ENCODE results near the gene KRTAP19-6. TPM values are rescaled to one million over a fixed set of nuclear protein-coding genes. Genes with fewer than 3 reads are reported as not detected.
A peak's percentile ranks its signal among the peaks of the same experiment; 100 is the strongest.

The KRTAP19-6 gene, protein sequence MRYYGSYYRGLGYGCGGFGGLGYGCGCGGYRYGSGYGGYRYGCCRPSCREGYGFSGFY
- not detected for polyA plus RNA-seq (2013, experiment 1 of 2)
- not detected for polyA plus RNA-seq (2013, experiment 2 of 2)

DNA sequence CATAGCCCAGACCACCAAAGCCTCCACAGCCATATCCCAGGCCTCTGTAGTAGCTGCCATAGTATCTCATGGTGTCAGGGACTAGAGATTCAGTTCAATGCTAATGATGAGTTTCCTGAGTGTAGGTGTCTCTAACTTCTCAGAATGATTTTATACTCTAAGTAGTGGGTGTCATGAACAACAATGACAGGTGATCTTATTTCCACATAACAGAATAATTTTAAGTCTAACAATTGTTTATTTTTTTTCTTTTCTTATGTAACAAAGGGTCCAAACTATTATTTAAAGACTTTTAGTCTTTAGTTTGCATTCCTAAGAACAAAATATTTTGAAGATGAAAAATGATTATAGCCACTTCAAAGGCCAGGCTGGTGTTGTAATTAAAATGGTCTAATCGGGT, at the start of gene KRTAP19-6:
KRTAP19-6 (minus strand) TSS at position 101 of the 400 bp plus-strand sequence; CDS start at position 70, 31 bp downstream.
- H2AFZ ChIP-seq (ENCODE audit: low read length), result no peak within 1 kb of the TSS
- H3K36me3 ChIP-seq (replicated peaks in 1 of 2; ENCODE audit: control insufficient read depth in 2 of 2, insufficient read depth in 2 of 2, low read length in 2 of 2), result no peaks in the 10 kb centered on the region
- H3K14ac ChIP-seq (ENCODE audit: low read length), result no peak within 1 kb of the TSS
- H2AK5ac ChIP-seq (ENCODE audit: low read depth, low read length), result no peak within 1 kb of the TSS
- H3K9me3 ChIP-seq (replicated peaks in 1 of 2; ENCODE audit: control insufficient read depth in 2 of 2, insufficient read depth in 1 of 2, low read depth in 1 of 2, low read length in 2 of 2), result no peaks in the 10 kb centered on the region
- no peak within 1 kb of the TSS for H3K4me2 ChIP-seq (ENCODE audit: insufficient read depth, low read length, poor library complexity, severe bottlenecking)
- no peak within 1 kb of the TSS for H2BK15ac ChIP-seq (ENCODE audit: low read length)
- H2BK12ac ChIP-seq (ENCODE audit: low read length), result no peak within 1 kb of the TSS
- no peak within 1 kb of the TSS for H3K4ac ChIP-seq (ENCODE audit: low read length)
- no CpG with 5 or more reads among the region's 1 CpG for whole genome bisulfite sequencing, 2 donors (ENCODE audit: extremely low coverage in 2 of 2, insufficient read length in 2 of 2, insufficient replicate concordance in 1 of 2)
- H3K27me3 ChIP-seq (ENCODE audit: control insufficient read depth in 3 of 3, insufficient read depth in 3 of 3, low read depth in 1 of 3, low read length in 3 of 3), result no peaks in the 10 kb centered on the region
- no peaks in the 10 kb centered on the region for H3K79me1 ChIP-seq (ENCODE audit: low read depth, low read length)
- H4K8ac ChIP-seq (ENCODE audit: low read depth, low read length), result no peak within 1 kb of the TSS
- no peak within 1 kb of the TSS for H3K27ac ChIP-seq (replicated peaks; ENCODE audit: low read length)
- no peak within 1 kb of the TSS for H3K23ac ChIP-seq (ENCODE audit: low read depth, low read length, poor library complexity)
- no peak within 1 kb of the TSS for H3K18ac ChIP-seq (ENCODE audit: low read length)
- no peak within 1 kb of the TSS for H3K9ac ChIP-seq (ENCODE audit: low read depth, low read length, poor library complexity)
- no peak for DNase-seq (ENCODE audit: low spot score)
- H2BK120ac ChIP-seq (ENCODE audit: low read depth, low read length), result no peak within 1 kb of the TSS
- no peak within 1 kb of the TSS for H3K4me3 ChIP-seq (ENCODE audit: low read length in 2 of 2)
- H2BK5ac ChIP-seq (ENCODE audit: low read length), result no peak within 1 kb of the TSS
- H4K91ac ChIP-seq (ENCODE audit: low read depth, low read length, poor library complexity), result no peak within 1 kb of the TSS
- H3K4me1 ChIP-seq (ENCODE audit: control insufficient read depth in 2 of 2, insufficient read depth in 1 of 2, low read depth in 1 of 2, low read length in 2 of 2), result no peaks in the 10 kb centered on the region

DNA sequence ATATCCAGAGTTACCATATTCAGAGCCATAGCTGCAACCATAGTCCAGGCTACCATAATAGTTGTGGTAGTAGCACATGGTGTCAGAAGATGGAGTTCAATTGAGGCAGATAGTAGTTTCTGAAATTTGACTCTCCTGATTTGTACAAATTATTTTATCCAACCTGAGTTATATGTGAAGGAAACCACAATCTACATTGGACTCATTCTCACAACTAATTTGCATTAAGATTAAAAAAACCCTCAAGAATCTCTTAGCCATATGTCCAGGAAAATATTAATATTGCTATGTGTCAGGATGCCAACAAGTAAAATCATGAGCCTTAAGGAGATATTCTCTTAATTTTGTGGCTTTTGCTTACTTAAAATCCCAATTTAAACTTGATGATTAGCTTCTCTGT, 48.6 kb upstream of the KRTAP19-6 start, which contains the start of gene KRTAP22-2:
KRTAP22-2 (minus strand) TSS at position 101 of the 400 bp plus-strand sequence.
- Histone ChIP-seq H3K27ac (replicated peaks; ENCODE audit: low read length) (no peak within 1 kb of the TSS), H2AFZ (ENCODE audit: low read length) (no peak within 1 kb of the TSS), H3K27me3 (ENCODE audit: control insufficient read depth in 3 of 3, insufficient read depth in 3 of 3, low read depth in 1 of 3, low read length in 3 of 3) (no peaks in the 10 kb centered on the region), H3K9me3 (replicated peaks in 1 of 2; ENCODE audit: control insufficient read depth in 2 of 2, insufficient read depth in 1 of 2, low read depth in 1 of 2, low read length in 2 of 2) (no peaks in the 10 kb centered on the region), H2BK120ac (ENCODE audit: low read depth, low read length) (no peak within 1 kb of the TSS), H4K8ac (ENCODE audit: low read depth, low read length) (no peak within 1 kb of the TSS), H3K36me3 (replicated peaks in 1 of 2; ENCODE audit: control insufficient read depth in 2 of 2, insufficient read depth in 2 of 2, low read length in 2 of 2) (no peaks in the 10 kb centered on the region), H2BK15ac (ENCODE audit: low read length) (no peak within 1 kb of the TSS), H2BK12ac (ENCODE audit: low read length) (no peak within 1 kb of the TSS), H3K4ac (ENCODE audit: low read length) (no peak within 1 kb of the TSS), H3K9ac (ENCODE audit: low read depth, low read length, poor library complexity) (no peak within 1 kb of the TSS), H3K18ac (ENCODE audit: low read length) (no peak within 1 kb of the TSS), H3K79me1 (ENCODE audit: low read depth, low read length) (no peaks in the 10 kb centered on the region), H4K91ac (ENCODE audit: low read depth, low read length, poor library complexity) (no peak within 1 kb of the TSS), H3K4me1 (ENCODE audit: control insufficient read depth in 2 of 2, insufficient read depth in 1 of 2, low read depth in 1 of 2, low read length in 2 of 2) (no peaks in the 10 kb centered on the region), H3K14ac (ENCODE audit: low read length) (no peak within 1 kb of the TSS), H3K4me3 (ENCODE audit: low read length in 2 of 2) (no peak within 1 kb of the TSS), H3K23ac (ENCODE audit: low read depth, low read length, poor library complexity) (no peak within 1 kb of the TSS), H3K4me2 (ENCODE audit: insufficient read depth, low read length, poor library complexity, severe bottlenecking) (no peak within 1 kb of the TSS), H2BK5ac (ENCODE audit: low read length) (no peak within 1 kb of the TSS), H2AK5ac (ENCODE audit: low read depth, low read length) (no peak within 1 kb of the TSS)
- DNase-seq (ENCODE audit: low spot score), result no peak

DNA sequence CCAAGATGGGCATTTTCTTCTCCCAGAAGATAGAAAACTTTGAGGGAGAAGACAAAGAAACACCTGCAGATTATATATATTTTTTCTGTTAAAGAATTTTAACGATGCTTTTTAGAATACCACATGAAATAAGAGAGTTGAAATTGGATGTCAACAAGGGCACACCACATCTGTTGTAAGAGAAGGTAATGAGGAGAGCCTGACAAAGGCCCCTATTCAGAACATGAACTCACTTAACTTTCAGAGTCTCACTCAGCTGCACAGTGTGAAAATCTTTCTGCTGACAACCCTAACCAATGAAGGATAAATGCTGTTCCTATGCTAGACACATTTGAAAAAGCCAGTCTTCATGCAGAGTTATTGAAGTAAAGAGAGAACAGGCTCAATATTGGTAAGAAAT, 41.2 kb upstream of the KRTAP19-6 start:
- Histone ChIP-seq H3K36me3 (replicated peaks in 1 of 2; ENCODE audit: control insufficient read depth in 2 of 2, insufficient read depth in 2 of 2, low read length in 2 of 2) (no peaks in the 10 kb centered on the region), H2BK5ac (ENCODE audit: low read length) (no peak overlapping the region), H3K4me1 (ENCODE audit: control insufficient read depth in 2 of 2, insufficient read depth in 1 of 2, low read depth in 1 of 2, low read length in 2 of 2) (peaks cover 0 to 13% of the 10 kb centered on the region in 2 donors), H2AFZ (ENCODE audit: low read length) (no peak overlapping the region), H3K14ac (ENCODE audit: low read length) (no peak overlapping the region), H3K18ac (ENCODE audit: low read length) (no peak overlapping the region), H2AK5ac (ENCODE audit: low read depth, low read length) (no peak overlapping the region), H3K9me3 (replicated peaks in 1 of 2; ENCODE audit: control insufficient read depth in 2 of 2, insufficient read depth in 1 of 2, low read depth in 1 of 2, low read length in 2 of 2) (no peaks in the 10 kb centered on the region), H4K91ac (ENCODE audit: low read depth, low read length, poor library complexity) (no peak overlapping the region), H3K4me3 (ENCODE audit: low read length in 2 of 2) (no peak overlapping the region), H3K79me1 (ENCODE audit: low read depth, low read length) (no peaks in the 10 kb centered on the region), H2BK12ac (ENCODE audit: low read length) (no peak overlapping the region), H2BK15ac (ENCODE audit: low read length) (no peak overlapping the region), H2BK120ac (ENCODE audit: low read depth, low read length) (no peak overlapping the region), H3K23ac (ENCODE audit: low read depth, low read length, poor library complexity) (no peak overlapping the region), H3K4me2 (ENCODE audit: insufficient read depth, low read length, poor library complexity, severe bottlenecking) (no peak overlapping the region), H3K27me3 (ENCODE audit: control insufficient read depth in 3 of 3, insufficient read depth in 3 of 3, low read depth in 1 of 3, low read length in 3 of 3) (no peaks in the 10 kb centered on the region), H4K8ac (ENCODE audit: low read depth, low read length) (no peak overlapping the region), H3K9ac (ENCODE audit: low read depth, low read length, poor library complexity) (no peak overlapping the region), H3K27ac (replicated peaks; ENCODE audit: low read length) (no peak overlapping the region), H3K4ac (ENCODE audit: low read length) (no peak overlapping the region)
- no CpG with 5 or more reads among the region's 1 CpG for WGBS, 2 donors (ENCODE audit: extremely low coverage in 2 of 2, insufficient read length in 2 of 2, insufficient replicate concordance in 1 of 2)
- peak; percentile 45 for DNase-seq (ENCODE audit: low spot score)

DNA sequence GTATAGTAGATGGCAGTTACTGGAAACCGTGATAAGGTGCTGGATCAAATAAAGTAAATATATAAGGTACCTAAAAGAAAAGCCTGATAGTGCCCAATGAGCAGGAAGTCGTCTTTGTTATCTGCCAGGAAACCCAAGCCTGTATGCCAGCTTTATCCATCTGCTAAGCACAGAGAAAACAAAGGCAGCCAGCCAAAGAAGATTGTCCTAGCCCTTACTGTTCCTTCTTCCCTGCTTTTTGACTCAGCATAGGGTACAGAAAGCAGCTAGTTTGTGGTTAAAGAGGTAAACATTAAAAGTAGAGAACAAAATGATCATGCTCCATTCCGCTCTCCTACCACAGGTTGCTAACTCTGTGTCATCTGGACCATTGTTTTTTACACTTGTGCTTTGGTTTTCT, 38.5 kb upstream of the KRTAP19-6 start:
- Histone ChIP-seq H2BK5ac (ENCODE audit: low read length) (no peak overlapping the region), H2AK5ac (ENCODE audit: low read depth, low read length) (no peak overlapping the region), H3K4me2 (ENCODE audit: insufficient read depth, low read length, poor library complexity, severe bottlenecking) (no peak overlapping the region), H2BK15ac (ENCODE audit: low read length) (no peak overlapping the region), H4K8ac (ENCODE audit: low read depth, low read length) (no peak overlapping the region), H3K4ac (ENCODE audit: low read length) (no peak overlapping the region), H3K14ac (ENCODE audit: low read length) (no peak overlapping the region), H3K9me3 (replicated peaks in 1 of 2; ENCODE audit: control insufficient read depth in 2 of 2, insufficient read depth in 1 of 2, low read depth in 1 of 2, low read length in 2 of 2) (no peaks in the 10 kb centered on the region), H2AFZ (ENCODE audit: low read length) (no peak overlapping the region), H2BK12ac (ENCODE audit: low read length) (no peak overlapping the region), H3K27me3 (ENCODE audit: control insufficient read depth in 3 of 3, insufficient read depth in 3 of 3, low read depth in 1 of 3, low read length in 3 of 3) (no peaks in the 10 kb centered on the region), H3K36me3 (replicated peaks in 1 of 2; ENCODE audit: control insufficient read depth in 2 of 2, insufficient read depth in 2 of 2, low read length in 2 of 2) (no peaks in the 10 kb centered on the region), H3K23ac (ENCODE audit: low read depth, low read length, poor library complexity) (no peak overlapping the region), H2BK120ac (ENCODE audit: low read depth, low read length) (no peak overlapping the region), H4K91ac (ENCODE audit: low read depth, low read length, poor library complexity) (no peak overlapping the region), H3K18ac (ENCODE audit: low read length) (no peak overlapping the region), H3K9ac (ENCODE audit: low read depth, low read length, poor library complexity) (no peak overlapping the region), H3K4me1 (ENCODE audit: control insufficient read depth in 2 of 2, insufficient read depth in 1 of 2, low read depth in 1 of 2, low read length in 2 of 2) (peaks cover 0 to 13% of the 10 kb centered on the region in 2 donors), H3K4me3 (ENCODE audit: low read length in 2 of 2) (no peak overlapping the region), H3K27ac (replicated peaks; ENCODE audit: low read length) (peak overlapping the region; percentile 14), H3K79me1 (ENCODE audit: low read depth, low read length) (no peaks in the 10 kb centered on the region)
- no CpG with 5 or more reads among the region's 3 CpGs for WGBS, 2 donors (ENCODE audit: extremely low coverage in 2 of 2, insufficient read length in 2 of 2, insufficient replicate concordance in 1 of 2)
- no peak for DNase-seq (ENCODE audit: low spot score)
